Common myeloid progenitor, CD34-positive (primary cell): ENCODE measurements around the gene CCDC9.

ENCODE experiments used
- CTCF ChIA-PET: fragments of 350-600 bp; sonication (Branson Sonifier 250); formaldehyde crosslinking; loops from one replicate; lab custom pipeline; 2021; ENCODE audit warnings: antibody characterized with exemption; lab: Charles Lee
- POLR2A ChIA-PET: fragments of 350-600 bp; sonication (Branson Sonifier 250); formaldehyde crosslinking; loops from one replicate; lab custom pipeline; 2021; ENCODE audit warnings: antibody characterized with exemption; lab: Charles Lee
- DNase-seq, 3 donors: peaks; one replicate each; pipeline versions ENCODE4 v3.0.0 to v3.0.0-alpha.2; 2013
- H3K27ac ChIP-seq, 2 experiments: 1 replicate in 1 of 2; 2 replicates in 1 of 2; pipeline ENCODE4 v1.7.0; 2013; ENCODE audit warnings: inconsistent platforms in 2 of 2, low read length in 2 of 2, mild to moderate bottlenecking in 2 of 2, low read depth in 1 of 2, moderate library complexity in 1 of 2; ENCODE audit not compliant: severe bottlenecking in 2 of 2, insufficient read depth in 1 of 2, poor library complexity in 1 of 2
- H3K27me3 ChIP-seq, 5 experiments: replicated peaks in 2 of 5; 1 replicate in 3 of 5; 2 replicates in 2 of 5; pipeline versions ENCODE4 v1.6.1 to v1.7.0; 2013; ENCODE audit warnings: low read length in 4 of 5, mild to moderate bottlenecking in 2 of 5, moderate library complexity in 2 of 5, inconsistent platforms in 1 of 5; ENCODE audit not compliant: insufficient read depth in 5 of 5, control insufficient read depth in 4 of 5
- H3K36me3 ChIP-seq, 4 experiments: 1 replicate in 2 of 4; 2 replicates in 2 of 4; pipeline versions ENCODE4 v1.6.1 to v1.7.0; 2013; ENCODE audit warnings: low read length in 3 of 4, control low read depth in 1 of 4, mild to moderate bottlenecking in 1 of 4; ENCODE audit not compliant: control insufficient read depth in 4 of 4, insufficient read depth in 4 of 4
- H3K4me1 ChIP-seq, 4 experiments: 1 replicate in 3 of 4; 2 replicates in 1 of 4; pipeline versions ENCODE4 v1.6.1 to v1.7.1; 2013; ENCODE audit warnings: low read length in 3 of 4, mild to moderate bottlenecking in 3 of 4, control low read depth in 1 of 4, inconsistent platforms in 1 of 4, moderate library complexity in 1 of 4; ENCODE audit not compliant: control insufficient read depth in 4 of 4, insufficient read depth in 4 of 4; ENCODE audit errors: control extremely low read depth in 1 of 4
- H3K4me3 ChIP-seq, 7 experiments: 1 replicate in 4 of 7; 2 replicates in 3 of 7; pipeline versions ENCODE4 v1.5.1 to v1.7.0; 2013; ENCODE audit warnings: mild to moderate bottlenecking in 7 of 7, low read length in 6 of 7, moderate library complexity in 6 of 7, inconsistent platforms in 2 of 7, low read depth in 2 of 7, control low read depth in 1 of 7; ENCODE audit not compliant: insufficient read depth in 4 of 7, control insufficient read depth in 1 of 7; ENCODE audit errors: extremely low read depth in 1 of 7
- H3K9me3 ChIP-seq, 5 experiments: 1 replicate in 4 of 5; 2 replicates in 1 of 5; pipeline versions ENCODE4 v1.6.1 to v1.7.1; 2013; ENCODE audit warnings: low read length in 4 of 5, mild to moderate bottlenecking in 2 of 5, inconsistent platforms in 1 of 5, low read depth in 1 of 5, moderate library complexity in 1 of 5; ENCODE audit not compliant: control insufficient read depth in 4 of 5, insufficient read depth in 2 of 5; ENCODE audit errors: control extremely low read depth in 1 of 5
- WGBS: methylation state at CpG from one replicate; pipeline ENCODE4 v1.1.5; 2013; ENCODE audit not compliant: insufficient coverage; 5-methylcytosine and 5-hydroxymethylcytosine counted together

CCDC9 gene

DNA sequence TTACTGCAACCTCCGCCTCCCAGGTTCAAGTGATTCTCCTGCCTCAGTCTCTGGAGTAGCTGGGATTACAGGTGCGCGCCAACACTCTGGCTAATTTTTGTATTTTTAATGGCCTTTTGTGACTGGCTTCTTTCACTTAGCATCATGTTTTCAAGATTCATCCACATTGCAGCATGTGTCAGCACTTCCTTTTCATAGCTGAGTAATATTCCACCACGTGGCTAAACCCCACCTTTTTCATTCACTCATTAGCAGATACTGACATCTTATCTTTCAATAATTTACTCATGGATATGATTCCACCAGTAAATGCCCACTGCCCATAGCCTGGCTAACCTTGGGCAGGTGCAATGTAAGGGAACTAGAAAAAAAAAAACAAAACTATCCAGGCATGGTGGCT lies 60.2 kb downstream of the CCDC9 start:
- no peak for DNase-seq
- POLR2A ChIA-PET: no interaction called here
- WGBS: 100% methylated on average over 3 of the region's 4 CpGs
- H3K27ac ChIP-seq: no peak overlapping the region
- peaks cover 0 to 6% (median 2%) of the 10 kb centered on the region in 4 experiments for H3K4me1 ChIP-seq
- H3K27me3 ChIP-seq: peaks cover 0 to 16% (median 2%) of the 10 kb centered on the region in 5 experiments
- CTCF ChIA-PET: interaction anchor here (0.9 to 1.7 kb wide), 3 partner anchors 11 to 32 kb away, joined by 4 to 5 read pairs (median 5); no protein-coding TSS in a partner anchor
- no peak overlapping the region for H3K4me3 ChIP-seq
- H3K36me3 ChIP-seq: no peaks in the 10 kb centered on the region
- H3K9me3 ChIP-seq: peaks cover 0 to 4% (median 0%) of the 10 kb centered on the region in 5 experiments

DNA sequence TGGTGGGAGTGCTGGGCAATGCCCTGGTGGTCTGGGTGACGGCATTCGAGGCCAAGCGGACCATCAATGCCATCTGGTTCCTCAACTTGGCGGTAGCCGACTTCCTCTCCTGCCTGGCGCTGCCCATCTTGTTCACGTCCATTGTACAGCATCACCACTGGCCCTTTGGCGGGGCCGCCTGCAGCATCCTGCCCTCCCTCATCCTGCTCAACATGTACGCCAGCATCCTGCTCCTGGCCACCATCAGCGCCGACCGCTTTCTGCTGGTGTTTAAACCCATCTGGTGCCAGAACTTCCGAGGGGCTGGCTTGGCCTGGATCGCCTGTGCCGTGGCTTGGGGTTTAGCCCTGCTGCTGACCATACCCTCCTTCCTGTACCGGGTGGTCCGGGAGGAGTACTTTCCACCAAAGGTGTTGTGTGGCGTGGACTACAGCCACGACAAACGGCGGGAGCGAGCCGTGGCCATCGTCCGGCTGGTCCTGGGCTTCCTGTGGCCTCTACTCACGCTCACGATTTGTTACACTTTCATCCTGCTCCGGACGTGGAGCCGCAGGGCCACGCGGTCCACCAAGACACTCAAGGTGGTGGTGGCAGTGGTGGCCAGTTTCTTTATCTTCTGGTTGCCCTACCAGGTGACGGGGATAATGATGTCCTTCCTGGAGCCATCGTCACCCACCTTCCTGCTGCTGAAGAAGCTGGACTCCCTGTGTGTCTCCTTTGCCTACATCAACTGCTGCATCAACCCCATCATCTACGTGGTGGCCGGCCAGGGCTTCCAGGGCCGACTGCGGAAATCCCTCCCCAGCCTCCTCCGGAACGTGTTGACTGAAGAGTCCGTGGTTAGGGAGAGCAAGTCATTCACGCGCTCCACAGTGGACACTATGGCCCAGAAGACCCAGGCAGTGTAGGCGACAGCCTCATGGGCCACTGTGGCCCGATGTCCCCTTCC lies 63.9 kb downstream of the CCDC9 start:
- POLR2A ChIA-PET: no interaction called here
- peaks cover 0 to 4% (median 0%) of the 10 kb centered on the region in 5 experiments for H3K9me3 ChIP-seq
- peaks cover 0 to 21% (median 2%) of the 10 kb centered on the region in 5 experiments for H3K27me3 ChIP-seq
- H3K4me1 ChIP-seq: peaks cover 2 to 14% (median 9%) of the 10 kb centered on the region in 4 experiments
- no peak for DNase-seq
- 95% methylated on average over 46 of the region's 46 CpGs for WGBS
- no peaks in the 10 kb centered on the region for H3K36me3 ChIP-seq
- no peak overlapping the region for H3K27ac ChIP-seq
- CTCF ChIA-PET: interaction anchor here (1.4 kb wide), 1 partner anchor 20 kb away, joined by 3 read pairs; no protein-coding TSS in a partner anchor
- H3K4me3 ChIP-seq: no peak overlapping the region
